TTC549 (cell line): Measurements from ENCODE around the gene ASB3.
"Not testable (repeated sequence)": the region's sequence is repeated elsewhere in the genome, so short reads cannot be mapped to it uniquely, and the experiment has no call there.

ENCODE experiments used
- FAIRE-seq: peaks from 2 replicates; lab custom pipeline; 2012; peaks lifted over from hg19 to GRCh38; lab: Jason Lieb, UNC

Gene ASB3

GRCh38 chr2:53729143-53729762 is 57.5 kb downstream of the ASB3 start:
- no peak for FAIRE-seq

- no peak for FAIRE-seq
Measured at GRCh38 chr2:53727921-53728320, 58.8 kb downstream of the ASB3 start.

GRCh38 chr2:53725662-53726061 is 61.1 kb downstream of the ASB3 start:
- FAIRE-seq: no peak

- FAIRE-seq: no peak
Measured at GRCh38 chr2:53724536-53724935, 62.2 kb downstream of the ASB3 start.

- FAIRE-seq: not testable (repeated sequence)
Measured at GRCh38 chr2:53720944-53721343, 65.8 kb downstream of the ASB3 start.

- peak; percentile 87 for FAIRE-seq
Measured at GRCh38 chr2:53715568-53715967, 71.2 kb downstream of the ASB3 start.

- no peak for FAIRE-seq
Measured at GRCh38 chr2:53711271-53711780, 75.4 kb downstream of the ASB3 start.

GRCh38 chr2:53708988-53709387 is 77.8 kb downstream of the ASB3 start:
- no peak for FAIRE-seq

- FAIRE-seq: no peak
Measured at GRCh38 chr2:53701221-53701620, 85.5 kb downstream of the ASB3 start.

GRCh38 chr2:53697686-53698085 is 89.1 kb downstream of the ASB3 start:
- no peak for FAIRE-seq

- no peak for FAIRE-seq
Measured at GRCh38 chr2:53697092-53697491, 89.7 kb downstream of the ASB3 start.

GRCh38 chr2:53695575-53695974 is 91.2 kb downstream of the ASB3 start:
- no peak for FAIRE-seq

GRCh38 chr2:53694096-53694771 is 92.5 kb downstream of the ASB3 start:
- no peak for FAIRE-seq

- FAIRE-seq: no peak
Measured at GRCh38 chr2:53690876-53691275, 95.9 kb downstream of the ASB3 start.

GRCh38 chr2:53672881-53673522 is 113.8 kb downstream of the ASB3 start:
- no peak for FAIRE-seq

GRCh38 chr2:53670331-53670730 is 116.4 kb downstream of the ASB3 start:
- no peak for FAIRE-seq

GRCh38 chr2:53668624-53669026 is 118.1 kb downstream of the ASB3 start:
- no peak for FAIRE-seq

GRCh38 chr2:53667130-53667529 is 119.6 kb downstream of the ASB3 start:
- FAIRE-seq: not testable (repeated sequence)

GRCh38 chr2:53660886-53661285 is 125.9 kb downstream of the ASB3 start:
- FAIRE-seq: no peak

GRCh38 chr2:53658474-53658873 is 128.3 kb downstream of the ASB3 start:
- not testable (repeated sequence) for FAIRE-seq

- FAIRE-seq: no peak
Measured at GRCh38 chr2:53655256-53655655, 131.5 kb downstream of the ASB3 start.

GRCh38 chr2:53654396-53654795 is 132.4 kb downstream of the ASB3 start:
- FAIRE-seq: no peak

GRCh38 chr2:53652131-53652530 is 134.6 kb downstream of the ASB3 start:
- FAIRE-seq: no peak
